ENCODE results near the gene JAZF1. TPM values are rescaled to one million over a fixed set of nuclear protein-coding genes. Genes with fewer than 3 reads are reported as not detected.

JAZF1 gene
- total and polyA plus RNA-seq, 2 of the 4 experiments (the other 2 are of a cell fraction), result 8.4 to 10.5 TPM

DNA sequence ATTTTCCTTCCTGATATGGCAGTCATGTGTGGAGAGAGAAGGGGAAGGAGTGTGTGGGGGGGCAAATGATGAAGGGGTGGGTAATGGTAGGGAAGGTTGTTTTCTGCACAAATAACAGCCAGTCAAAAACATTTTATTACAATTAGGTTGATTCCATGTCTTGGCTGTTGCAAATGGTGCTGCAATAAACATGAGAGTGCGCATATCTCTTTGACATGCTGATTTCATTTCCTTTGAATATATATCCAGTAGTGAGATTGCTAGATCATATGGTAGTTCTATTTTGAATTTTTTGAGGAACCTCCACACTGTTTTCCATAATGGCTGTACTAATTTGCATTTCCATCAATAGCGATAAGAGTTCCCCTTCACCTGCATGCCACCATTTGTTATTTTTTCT is 10.6 kb upstream of the JAZF1 start:
- ATAC-seq (ENCODE audit: low read depth), result no peak
- H4K5ac ChIP-seq (ENCODE audit: low read depth, low read length), result no peak overlapping the region
- H3K14ac ChIP-seq (replicated peaks; ENCODE audit: low read depth, low read length), result no peak overlapping the region
- no peak for DNase-seq
- no peak overlapping the region for H4K8ac ChIP-seq (ENCODE audit: low read depth in 2 of 2, low read length in 2 of 2)
- no peak overlapping the region for H2BK15ac ChIP-seq (ENCODE audit: low read depth, low read length)
- no peak overlapping the region for H2BK5ac ChIP-seq (ENCODE audit: low read depth, low read length, poor library complexity, severe bottlenecking)
- no TSS peak for BruUV-seq (replicated peaks)
- H3K79me1 ChIP-seq (ENCODE audit: low read depth in 1 of 2, low read length in 2 of 2), result no peaks in the 10 kb centered on the region
- CTCF ChIA-PET, result no interaction called here
- no peak overlapping the region for H2AK9ac ChIP-seq (replicated peaks; ENCODE audit: low read depth, low read length, poor library complexity)
- H3K4ac ChIP-seq (ENCODE audit: low read depth, low read length), result no peak overlapping the region
- TF ChIP-seq MAZ (IDR thresholded peaks at IDR 0.05; ENCODE audit: borderline replicate concordance, low read depth, low read length) (no peak), RAD21 (IDR thresholded peaks at IDR 0.05; ENCODE audit: low read length) (no peak), CEBPB (IDR thresholded peaks at IDR 0.05; ENCODE audit: low read depth, low read length) (no peak), RFX5 (IDR thresholded peaks at IDR 0.05; ENCODE audit: low read depth, low read length) (no peak), MAFK (IDR thresholded peaks at IDR 0.05; ENCODE audit: low read depth, low read length) (no peak), POLR2A (IDR thresholded peaks at IDR 0.05; ENCODE audit: low read depth, low read length) (no peak), MXI1 (IDR thresholded peaks at IDR 0.05; ENCODE audit: borderline replicate concordance, low read depth, low read length) (no peak), CTCF (conservative IDR thresholded peaks at IDR 0.05; ENCODE audit: low read depth, low read length) (no peak)
- TF ChIP-seq, protein P1, sequence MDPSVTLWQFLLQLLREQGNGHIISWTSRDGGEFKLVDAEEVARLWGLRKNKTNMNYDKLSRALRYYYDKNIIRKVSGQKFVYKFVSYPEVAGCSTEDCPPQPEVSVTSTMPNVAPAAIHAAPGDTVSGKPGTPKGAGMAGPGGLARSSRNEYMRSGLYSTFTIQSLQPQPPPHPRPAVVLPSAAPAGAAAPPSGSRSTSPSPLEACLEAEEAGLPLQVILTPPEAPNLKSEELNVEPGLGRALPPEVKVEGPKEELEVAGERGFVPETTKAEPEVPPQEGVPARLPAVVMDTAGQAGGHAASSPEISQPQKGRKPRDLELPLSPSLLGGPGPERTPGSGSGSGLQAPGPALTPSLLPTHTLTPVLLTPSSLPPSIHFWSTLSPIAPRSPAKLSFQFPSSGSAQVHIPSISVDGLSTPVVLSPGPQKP (IDR thresholded peaks at IDR 0.05; ENCODE audit: borderline replicate concordance, low read depth, low read length), result no peak
- H3K27me3 ChIP-seq (ENCODE audit: control insufficient read depth, insufficient read depth, low read length), result no peaks in the 10 kb centered on the region
- no peak overlapping the region for H2AFZ ChIP-seq (replicated peaks; ENCODE audit: low read length, poor library complexity)
- in situ Hi-C loops (cut with MboI; ENCODE audit: low sequenced_read_pairs) (no loop called here), intact Hi-C loops (cut with micrococcal nuclease) (no loop called here), dilution Hi-C loops (cut with HindIII; ENCODE audit: low sequenced_read_pairs, unreplicated experiment) (no loop called here)
- no peak overlapping the region for H3K4me2 ChIP-seq (ENCODE audit: low read depth, low read length)
- no peak overlapping the region for H3K56ac ChIP-seq (ENCODE audit: extremely low read depth, insufficient read depth, low read length)
- no peak overlapping the region for H4K91ac ChIP-seq (ENCODE audit: insufficient read depth, low read depth, low read length)
- no CpG with 5 or more reads among the region's 2 CpGs for WGBS, 2 experiments (ENCODE audit: extremely low coverage in 2 of 2, insufficient read length in 1 of 2)
- no peak overlapping the region for H3K18ac ChIP-seq (ENCODE audit: low read depth, low read length)
- H3K4me1 ChIP-seq (ENCODE audit: control insufficient read depth, insufficient read depth, low read length), result peaks cover 10% of the 10 kb centered on the region
- no peak overlapping the region for H3K23ac ChIP-seq (ENCODE audit: low read depth, low read length)
- no peak overlapping the region for H2BK120ac ChIP-seq (ENCODE audit: low read depth, low read length)
- H2BK20ac ChIP-seq (ENCODE audit: low read depth, low read length), result no peak overlapping the region
- H3K27ac ChIP-seq (ENCODE audit: insufficient read depth, low read length), result no peak overlapping the region
- H3K9ac ChIP-seq (ENCODE audit: low read depth, low read length), result no peak overlapping the region
- H3K36me3 ChIP-seq (ENCODE audit: control insufficient read depth, insufficient read depth, low read length), result no peaks in the 10 kb centered on the region
- H3K4me3 ChIP-seq (ENCODE audit: insufficient read depth, low read depth, low read length), result no peak overlapping the region
- no peak overlapping the region for H2AK5ac ChIP-seq (ENCODE audit: low read depth, low read length)
- no peaks in the 10 kb centered on the region for H3K9me3 ChIP-seq (ENCODE audit: control insufficient read depth, insufficient read depth, low read length)
- H4K20me1 ChIP-seq (ENCODE audit: insufficient read depth, low read length), result no peaks in the 10 kb centered on the region
- peaks cover 6% of the 10 kb centered on the region; the same call in 1 of the 2 replicates for H3K9me1 ChIP-seq (ENCODE audit: insufficient read depth, low read length)
- POLR2A ChIA-PET (ENCODE audit: unreplicated experiment), result no interaction called here

All from IMR-90 (cell line).